ENCODE measurements around the gene TRDN.
A peak's percentile ranks its signal among the peaks of the same experiment; 100 is the strongest.
"Not testable (repeated sequence)": the region's sequence is repeated elsewhere in the genome, so short reads cannot be mapped to it uniquely, and the experiment has no call there.

Gene TRDN

DNA sequence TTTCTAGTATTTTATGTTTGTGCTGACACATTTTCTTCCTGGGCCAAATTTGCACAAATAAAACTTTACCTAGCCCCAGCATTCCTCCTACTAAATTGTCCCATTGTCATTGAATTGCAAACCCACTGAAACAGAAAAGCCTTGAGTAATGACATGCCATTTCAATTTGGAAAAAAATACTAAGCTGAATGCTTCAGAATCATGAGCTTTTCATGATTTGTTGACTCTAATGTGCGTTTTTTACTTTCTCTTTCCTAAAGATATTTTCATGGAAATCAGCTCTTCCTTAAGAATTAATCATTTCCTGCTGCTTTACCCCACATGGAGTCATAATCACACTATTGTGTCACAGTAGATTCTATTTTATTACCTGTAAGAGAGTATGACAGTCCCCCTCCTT lies 47.4 kb downstream of the TRDN start:
- Histone ChIP-seq H3K4me3 (ENCODE audit: low read length) (peak overlapping the region; percentile 15; the same call in 1 of the 2 replicates), H3K27ac (ENCODE audit: low read length) (peak overlapping the region; percentile 31), H3K4me1 (ENCODE audit: insufficient read depth, low read length) (peaks cover 18% of the 10 kb centered on the region)

DNA sequence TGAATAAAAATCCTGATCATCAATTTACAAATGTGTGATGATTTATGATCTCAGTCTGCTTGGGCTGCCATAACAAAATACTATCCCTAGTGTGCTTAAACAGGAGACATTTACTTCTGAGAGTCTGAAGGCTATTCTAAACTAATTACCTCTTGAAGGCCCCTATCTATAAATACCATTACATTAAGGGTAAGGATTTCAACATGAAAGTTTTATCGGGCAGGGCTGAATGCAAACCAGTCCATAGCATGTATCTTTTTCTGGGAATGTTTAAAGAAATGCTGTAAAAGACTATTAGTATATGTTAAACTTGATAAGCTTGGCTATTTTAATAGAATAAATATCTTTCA lies 48.2 kb downstream of the TRDN start:
- no peaks in the 10 kb centered on the region; the same call in 1 of the 2 replicates for H3K9me3 ChIP-seq (ENCODE audit: insufficient read depth, low read depth, low read length)
- H3K9ac ChIP-seq (ENCODE audit: low read depth, low read length) = no peak overlapping the region; the same call in 1 of the 2 replicates
- no peaks in the 10 kb centered on the region for H3K27me3 ChIP-seq (ENCODE audit: insufficient read depth, low read length)
- peaks cover 18% of the 10 kb centered on the region for H3K4me1 ChIP-seq (ENCODE audit: insufficient read depth, low read length)
- no peaks in the 10 kb centered on the region for H3K36me3 ChIP-seq (ENCODE audit: insufficient read depth, low read depth, low read length)
- H3K4me3 ChIP-seq (ENCODE audit: low read length) = no peak overlapping the region; the same call in 1 of the 2 replicates
- H3K27ac ChIP-seq (ENCODE audit: low read length) = peak overlapping the region; percentile 31

More for the DNA sequence above, 47.4 kb downstream of the TRDN start:
- Histone ChIP-seq H3K27me3 (ENCODE audit: insufficient read depth, low read length) (no peaks in the 10 kb centered on the region), H3K36me3 (ENCODE audit: insufficient read depth, low read depth, low read length) (no peaks in the 10 kb centered on the region), H3K9ac (ENCODE audit: low read depth, low read length) (no peak overlapping the region), H3K9me3 (ENCODE audit: insufficient read depth, low read depth, low read length) (no peaks in the 10 kb centered on the region; the same call in 1 of the 2 replicates)

DNA sequence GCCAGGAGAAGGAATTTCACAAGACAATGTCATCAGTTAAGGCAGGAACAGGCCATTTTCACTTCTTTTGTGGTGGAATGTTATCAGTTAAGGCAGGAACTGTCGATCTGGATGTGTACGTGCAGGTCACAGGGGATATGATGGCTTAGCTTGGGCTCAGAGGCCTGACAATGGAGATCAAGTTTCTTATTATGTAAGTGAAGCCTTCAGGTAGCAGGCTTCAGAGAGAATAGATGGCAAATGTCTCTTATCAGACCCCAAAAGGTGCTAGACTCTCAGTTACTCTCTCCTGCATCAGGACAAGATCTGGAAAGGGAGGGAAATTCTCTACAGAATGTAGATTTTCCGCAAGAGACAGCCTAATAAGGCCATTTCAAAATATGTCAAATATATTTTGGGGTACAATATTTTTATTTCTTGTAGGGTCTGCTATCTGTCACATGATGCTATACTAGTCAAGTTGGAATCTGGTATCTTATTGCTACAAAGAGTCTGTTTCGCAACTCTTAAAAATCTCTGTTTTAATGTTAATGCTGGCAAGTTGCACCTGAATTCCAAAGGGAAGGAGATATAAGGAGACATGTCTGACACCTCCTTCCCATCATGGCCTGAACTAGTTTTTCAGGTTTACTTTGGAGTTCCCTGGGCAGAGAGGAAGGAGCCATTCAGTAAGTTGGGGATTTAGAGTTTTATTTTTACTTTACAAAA lies 48.8 kb downstream of the TRDN start:
- Histone ChIP-seq H3K9me3 (ENCODE audit: insufficient read depth, low read depth, low read length) (no peaks in the 10 kb centered on the region; the same call in 1 of the 2 replicates), H3K9ac (ENCODE audit: low read depth, low read length) (no peak overlapping the region; the same call in 1 of the 2 replicates), H3K4me1 (ENCODE audit: insufficient read depth, low read length) (peaks cover 18% of the 10 kb centered on the region), H3K4me3 (ENCODE audit: low read length) (no peak overlapping the region; the same call in 1 of the 2 replicates), H3K27ac (ENCODE audit: low read length) (peak overlapping the region; percentile 31), H3K36me3 (ENCODE audit: insufficient read depth, low read depth, low read length) (no peaks in the 10 kb centered on the region), H3K27me3 (ENCODE audit: insufficient read depth, low read length) (no peaks in the 10 kb centered on the region)

DNA sequence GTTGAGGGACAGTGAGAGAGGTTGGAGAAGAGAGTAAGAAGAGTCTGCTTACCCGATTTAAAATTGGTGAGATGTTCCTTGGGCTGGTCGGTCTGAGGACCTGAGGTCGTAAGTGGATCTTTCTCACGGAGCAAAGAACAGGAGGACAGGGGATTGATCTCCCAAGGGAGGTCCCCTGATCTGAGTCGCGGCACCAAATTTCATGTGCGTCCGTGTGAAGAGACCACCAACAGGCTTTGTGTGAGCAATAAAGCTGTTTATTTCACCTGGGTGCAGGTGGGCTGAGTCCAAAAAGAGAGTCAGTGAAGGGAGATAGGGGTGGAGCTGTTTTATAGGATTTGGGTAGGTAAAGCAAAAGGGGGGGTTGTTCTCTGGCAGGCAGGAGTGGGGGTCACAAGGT lies 49.3 kb downstream of the TRDN start:
- not testable (repeated sequence) for H3K36me3 ChIP-seq (ENCODE audit: insufficient read depth, low read depth, low read length); H3K9ac ChIP-seq (ENCODE audit: low read depth, low read length); H3K27ac ChIP-seq (ENCODE audit: low read length); H3K4me3 ChIP-seq (ENCODE audit: low read length); H3K27me3 ChIP-seq (ENCODE audit: insufficient read depth, low read length); H3K9me3 ChIP-seq (ENCODE audit: insufficient read depth, low read depth, low read length)
- peaks cover 18% of the 10 kb centered on the region for H3K4me1 ChIP-seq (ENCODE audit: insufficient read depth, low read length)

DNA sequence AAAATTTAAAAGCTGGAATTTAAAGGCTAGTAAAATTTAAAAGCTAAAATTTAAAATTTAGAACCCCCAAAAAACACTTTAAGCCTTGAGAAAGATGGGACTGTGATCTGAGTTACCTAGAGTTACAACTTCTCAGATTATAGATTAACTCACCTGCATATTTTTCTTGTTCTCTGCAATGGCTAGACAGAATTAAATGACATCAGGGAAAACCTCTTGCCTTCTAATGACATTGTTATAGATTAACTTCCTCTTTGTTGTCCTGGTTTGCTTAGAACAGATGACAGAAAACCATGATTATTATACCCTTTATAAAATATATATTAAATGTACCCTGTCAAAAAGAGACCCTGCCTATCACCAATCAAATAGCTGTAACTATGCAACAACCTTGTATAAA lies 56.4 kb downstream of the TRDN start:
- H3K9me3 ChIP-seq (ENCODE audit: insufficient read depth, low read depth, low read length) = no peaks in the 10 kb centered on the region
- H3K27ac ChIP-seq (ENCODE audit: low read length) = no peak overlapping the region
- no peaks in the 10 kb centered on the region for H3K27me3 ChIP-seq (ENCODE audit: insufficient read depth, low read length)
- H3K4me3 ChIP-seq (ENCODE audit: low read length) = no peak overlapping the region
- H3K4me1 ChIP-seq (ENCODE audit: insufficient read depth, low read length) = no peaks in the 10 kb centered on the region
- H3K36me3 ChIP-seq (ENCODE audit: insufficient read depth, low read depth, low read length) = peaks cover 5% of the 10 kb centered on the region; the same call in 1 of the 2 replicates
- H3K9ac ChIP-seq (ENCODE audit: low read depth, low read length) = no peak overlapping the region

DNA sequence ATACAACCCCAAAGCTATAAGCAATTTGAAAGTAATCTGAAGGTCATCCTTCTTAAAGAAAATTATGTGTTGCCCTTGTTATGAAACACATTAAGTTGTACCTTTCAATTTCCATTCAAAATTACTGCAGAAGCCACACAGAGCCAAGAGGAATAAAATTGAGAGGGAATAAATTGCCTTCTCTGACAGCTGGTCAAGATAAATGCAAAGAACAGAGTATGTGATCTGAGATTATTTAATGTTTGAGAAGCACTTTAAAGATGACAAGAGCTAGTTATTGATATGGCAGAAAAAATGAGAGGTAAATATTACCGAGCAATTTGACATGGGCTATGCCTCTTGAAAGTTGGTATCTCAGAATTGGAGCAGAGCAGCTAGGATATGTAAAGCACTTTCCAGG lies 61.6 kb downstream of the TRDN start:
- H3K9ac ChIP-seq (ENCODE audit: low read depth, low read length) = no peak overlapping the region
- peaks cover 5% of the 10 kb centered on the region; the same call in 1 of the 2 replicates for H3K36me3 ChIP-seq (ENCODE audit: insufficient read depth, low read depth, low read length)
- H3K4me1 ChIP-seq (ENCODE audit: insufficient read depth, low read length) = no peaks in the 10 kb centered on the region

DNA sequence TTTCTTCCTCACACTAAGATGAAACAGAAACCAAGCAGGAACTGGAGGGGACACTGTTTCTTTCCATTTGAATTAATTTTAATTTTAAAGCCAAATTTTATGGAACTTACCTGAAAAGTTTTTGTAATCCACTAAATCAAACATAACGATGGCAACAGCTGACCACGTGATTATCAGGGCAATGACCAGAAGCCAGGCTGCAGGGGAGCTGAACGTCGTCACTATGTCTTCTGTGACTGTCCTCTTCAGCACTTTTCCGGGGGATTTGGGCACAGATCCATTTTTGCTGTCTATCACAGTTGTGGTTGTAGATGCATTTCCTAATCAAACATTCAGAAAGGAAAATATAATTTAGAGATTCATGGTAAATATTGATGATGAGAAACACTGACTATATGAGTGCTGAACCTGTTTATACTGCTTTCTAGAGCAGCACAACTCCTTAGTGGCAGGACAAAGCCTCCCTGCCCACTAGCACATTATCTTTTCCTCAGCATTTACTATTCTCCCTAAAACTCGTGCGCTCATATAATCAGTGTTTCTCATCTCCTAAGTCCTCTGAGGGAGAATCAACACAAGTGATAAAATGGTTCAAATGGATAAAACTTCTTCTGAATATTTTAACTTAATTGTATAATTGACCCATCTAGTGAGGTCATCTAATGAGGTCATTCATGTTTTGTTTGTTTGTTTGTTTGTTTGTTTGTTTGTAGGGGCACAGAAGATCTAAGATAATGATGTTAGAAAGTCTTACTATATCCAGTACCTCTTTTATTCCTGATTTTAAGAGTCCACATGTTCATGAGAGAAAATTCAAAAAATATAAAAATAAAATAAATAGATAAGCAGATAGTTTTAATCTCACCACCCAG lies 65.7 kb downstream of the TRDN start:
- H3K4me1 ChIP-seq (ENCODE audit: insufficient read depth, low read length) = no peaks in the 10 kb centered on the region
- no peaks in the 10 kb centered on the region for H3K36me3 ChIP-seq (ENCODE audit: insufficient read depth, low read depth, low read length)
- H3K4me3 ChIP-seq (ENCODE audit: low read length) = no peak overlapping the region
- no peak overlapping the region for H3K9ac ChIP-seq (ENCODE audit: low read depth, low read length)
- no peaks in the 10 kb centered on the region for H3K9me3 ChIP-seq (ENCODE audit: insufficient read depth, low read depth, low read length)
- no peak overlapping the region for H3K27ac ChIP-seq (ENCODE audit: low read length)
- H3K27me3 ChIP-seq (ENCODE audit: insufficient read depth, low read length) = no peaks in the 10 kb centered on the region

More for the DNA sequence above, 61.6 kb downstream of the TRDN start:
- Histone ChIP-seq H3K9me3 (ENCODE audit: insufficient read depth, low read depth, low read length) (no peaks in the 10 kb centered on the region), H3K4me3 (ENCODE audit: low read length) (no peak overlapping the region), H3K27ac (ENCODE audit: low read length) (no peak overlapping the region), H3K27me3 (ENCODE audit: insufficient read depth, low read length) (no peaks in the 10 kb centered on the region)

DNA sequence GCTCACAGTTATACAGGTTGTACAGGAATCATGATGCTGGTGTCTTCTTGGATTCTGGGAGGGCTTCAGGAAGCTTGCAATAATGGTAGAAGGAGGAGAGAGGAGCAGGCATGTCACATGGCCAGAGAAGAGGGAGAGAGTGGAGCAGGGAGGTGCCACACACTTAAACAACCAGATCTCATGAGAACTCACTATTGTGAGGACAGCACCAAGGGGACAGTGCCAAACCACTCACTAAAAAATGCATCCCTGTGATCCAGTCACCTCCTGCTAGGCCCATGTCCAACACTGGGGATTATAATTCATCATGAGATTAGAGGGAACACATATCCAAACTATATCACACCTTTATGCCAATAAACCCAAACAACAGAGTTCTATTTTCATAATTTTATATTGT lies 67.2 kb downstream of the TRDN start:
- no peak overlapping the region for H3K9ac ChIP-seq (ENCODE audit: low read depth, low read length)
- H3K27ac ChIP-seq (ENCODE audit: low read length) = no peak overlapping the region
- H3K36me3 ChIP-seq (ENCODE audit: insufficient read depth, low read depth, low read length) = no peaks in the 10 kb centered on the region
- no peaks in the 10 kb centered on the region; the same call in 1 of the 2 replicates for H3K4me1 ChIP-seq (ENCODE audit: insufficient read depth, low read length)
- H3K27me3 ChIP-seq (ENCODE audit: insufficient read depth, low read length) = no peaks in the 10 kb centered on the region
- H3K9me3 ChIP-seq (ENCODE audit: insufficient read depth, low read depth, low read length) = no peaks in the 10 kb centered on the region
- H3K4me3 ChIP-seq (ENCODE audit: low read length) = no peak overlapping the region

DNA sequence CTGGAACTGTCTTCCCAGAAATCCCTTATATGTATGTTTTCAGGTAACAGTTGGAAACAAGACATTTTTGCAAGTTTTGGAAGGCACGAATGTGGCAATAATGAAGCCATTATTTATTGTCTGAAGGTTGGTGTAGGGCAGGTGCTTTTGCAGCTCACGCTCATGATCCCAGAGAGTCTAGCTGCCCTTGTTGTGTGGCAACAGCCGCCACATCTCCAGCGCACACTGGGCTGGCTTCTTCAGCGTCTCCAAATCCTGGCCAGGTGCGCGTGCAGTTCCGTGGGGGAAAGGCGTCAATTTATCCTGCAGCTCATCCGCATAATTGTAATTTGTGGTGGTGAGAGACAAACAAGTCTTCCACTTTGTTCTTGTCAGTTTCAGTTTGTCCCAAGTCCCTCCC lies 71.2 kb downstream of the TRDN start:
- Histone ChIP-seq H3K27me3 (ENCODE audit: insufficient read depth, low read length) (no peaks in the 10 kb centered on the region), H3K4me3 (ENCODE audit: low read length) (no peak overlapping the region), H3K9me3 (ENCODE audit: insufficient read depth, low read depth, low read length) (no peaks in the 10 kb centered on the region), H3K9ac (ENCODE audit: low read depth, low read length) (no peak overlapping the region), H3K4me1 (ENCODE audit: insufficient read depth, low read length) (peaks cover 11% of the 10 kb centered on the region; the same call in 1 of the 2 replicates), H3K36me3 (ENCODE audit: insufficient read depth, low read depth, low read length) (no peaks in the 10 kb centered on the region), H3K27ac (ENCODE audit: low read length) (no peak overlapping the region)

DNA sequence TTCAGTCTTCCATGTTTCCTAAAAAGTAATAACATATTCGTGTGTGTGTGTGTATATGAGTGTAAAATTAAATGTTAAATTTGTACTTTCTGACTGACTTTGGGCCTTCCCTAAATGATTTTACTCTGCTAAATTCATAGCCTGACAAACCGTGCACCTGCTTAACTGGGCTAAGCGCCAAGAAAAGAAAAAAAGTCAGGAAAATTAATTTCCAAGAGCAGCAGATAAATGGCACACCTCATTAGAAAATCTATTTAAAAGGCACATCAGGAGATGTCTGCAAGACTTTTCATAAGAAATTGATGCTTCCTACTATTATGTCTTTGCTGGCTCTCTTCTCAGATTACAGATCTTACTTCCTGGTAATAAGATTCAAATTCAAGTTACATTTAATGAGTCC lies 72.4 kb downstream of the TRDN start:
- Histone ChIP-seq H3K27ac (ENCODE audit: low read length) (no peak overlapping the region), H3K9ac (ENCODE audit: low read depth, low read length) (no peak overlapping the region), H3K4me3 (ENCODE audit: low read length) (no peak overlapping the region), H3K4me1 (ENCODE audit: insufficient read depth, low read length) (peaks cover 11% of the 10 kb centered on the region; the same call in 1 of the 2 replicates), H3K36me3 (ENCODE audit: insufficient read depth, low read depth, low read length) (no peaks in the 10 kb centered on the region), H3K9me3 (ENCODE audit: insufficient read depth, low read depth, low read length) (no peaks in the 10 kb centered on the region), H3K27me3 (ENCODE audit: insufficient read depth, low read length) (no peaks in the 10 kb centered on the region)

DNA sequence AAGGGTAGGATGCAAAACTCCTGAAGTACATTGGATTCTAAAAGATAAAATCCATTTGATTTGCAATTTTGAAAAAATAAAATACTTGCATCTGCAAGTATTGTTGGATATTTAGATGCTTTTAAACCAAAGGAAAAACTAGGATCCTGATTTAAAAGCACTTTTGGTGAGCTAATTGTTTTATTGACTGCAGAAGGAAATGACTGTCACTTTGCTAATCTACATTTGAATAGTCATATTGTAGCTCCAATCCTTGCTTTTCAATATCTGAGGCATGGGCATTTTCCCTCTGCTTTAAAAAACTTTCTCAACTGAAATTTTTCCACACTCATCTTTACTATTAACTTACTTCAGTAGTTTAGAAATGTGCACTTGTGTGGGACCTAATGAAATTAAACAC lies 74.1 kb downstream of the TRDN start:
- peaks cover 11% of the 10 kb centered on the region; the same call in 1 of the 2 replicates for H3K4me1 ChIP-seq (ENCODE audit: insufficient read depth, low read length)
- no peaks in the 10 kb centered on the region for H3K27me3 ChIP-seq (ENCODE audit: insufficient read depth, low read length)
- H3K36me3 ChIP-seq (ENCODE audit: insufficient read depth, low read depth, low read length) = no peaks in the 10 kb centered on the region
- H3K27ac ChIP-seq (ENCODE audit: low read length) = no peak overlapping the region
- no peak overlapping the region for H3K4me3 ChIP-seq (ENCODE audit: low read length)
- no peaks in the 10 kb centered on the region for H3K9me3 ChIP-seq (ENCODE audit: insufficient read depth, low read depth, low read length)
- H3K9ac ChIP-seq (ENCODE audit: low read depth, low read length) = no peak overlapping the region

All from iPS-20b (cell line).